K562 (cell line): ENCODE data around the gene SHISA5. TPM values are rescaled to one million over a fixed set of nuclear protein-coding genes. Genes with fewer than 3 reads are reported as not detected.
A peak's percentile ranks its signal among the peaks of the same experiment; 100 is the strongest.

Experiments used
- ATF3 ChIP-seq, 2 experiments: fragments of 450-650 bp in 1 of 2; sonication (generic) in 1 of 2; formaldehyde crosslinking in 1 of 2; IDR thresholded peaks in 1 of 2; conservative IDR thresholded peaks in 1 of 2; 2 replicates each; pipeline versions ENCODE4 v1.6.1 to v1.8.1; 2016 to 2023; ENCODE audit warnings: mild to moderate bottlenecking in 2 of 2, moderate library complexity in 2 of 2, inconsistent platforms in 1 of 2, missing genetic modification reagents in 1 of 2
- CAMTA2 ChIP-seq: fragments of 250-450 bp; sonication (Bioruptor Pico); conservative IDR thresholded peaks from 2 replicates; pipeline ENCODE4 v1.5.1; 2022
- CCNT2 ChIP-seq: IDR thresholded peaks from 2 replicates; pipeline ENCODE4 v1.6.1; 2011; ENCODE audit warnings: borderline replicate concordance, low read depth, mild to moderate bottlenecking, moderate library complexity, mixed read lengths, low read length; ENCODE audit not compliant: insufficient read length; ENCODE audit errors: extremely low read depth
- DPF2 ChIP-seq: fragments of 450-650 bp; IDR thresholded peaks from 2 replicates; pipeline ENCODE4 v1.6.1; 2016
- EZH2 ChIP-seq: IDR thresholded peaks from 2 replicates; pipeline ENCODE4 v1.6.1; 2012; ENCODE audit warnings: low read depth, mild to moderate bottlenecking, inconsistent platforms, low read length, borderline replicate concordance
- FOXM1 ChIP-seq, 2 experiments: fragments of 450-650 bp in 1 of 2; sonication (generic) in 1 of 2; formaldehyde crosslinking in 1 of 2; IDR thresholded peaks; 2 replicates each; pipeline versions ENCODE4 v1.6.1 to v1.9.0; 2017 to 2022; ENCODE audit warnings: low read depth in 2 of 2, mild to moderate bottlenecking in 2 of 2, missing genetic modification reagents in 1 of 2, moderate library complexity in 1 of 2
- KAT2B ChIP-seq: IDR thresholded peaks from one replicate; pipeline ENCODE4 v1.6.1; 2012; ENCODE audit warnings: low read depth, mild to moderate bottlenecking, control low read depth, inconsistent platforms, low read length, moderate library complexity
- SIX5 ChIP-seq, 2 experiments: IDR thresholded peaks; 2 replicates each; pipeline ENCODE4 v1.6.1; 2011; ENCODE audit warnings: low read length in 2 of 2, borderline replicate concordance in 1 of 2, low read depth in 1 of 2, mild to moderate bottlenecking in 1 of 2, moderate library complexity in 1 of 2; ENCODE audit not compliant: insufficient read depth in 1 of 2
- SOX6 ChIP-seq: fragments of 450-650 bp; IDR thresholded peaks from 2 replicates; pipeline ENCODE4 v1.6.1; 2014; ENCODE audit warnings: mild to moderate bottlenecking
- TBP ChIP-seq: optimal IDR thresholded peaks from 2 replicates; pipeline ENCODE3; 2011; ENCODE audit warnings: low read depth, low read length, improper control_type of control experiment
- THRB ChIP-seq: fragments of 450-650 bp; formaldehyde crosslinking; conservative IDR thresholded peaks from 2 replicates; pipeline ENCODE4 v1.4.0; 2022; ENCODE audit warnings: mild to moderate bottlenecking, missing genetic modification characterization
- VEZF1 ChIP-seq: fragments of 200-800 bp; sonication (Bioruptor generic); IDR thresholded peaks from 2 replicates; pipeline ENCODE4 v1.6.1; 2017; ENCODE audit warnings: missing genetic modification characterization, missing compliant biosample characterization
- ZNF41 ChIP-seq: fragments of 250-450 bp; sonication (Bioruptor Pico); conservative IDR thresholded peaks from 2 replicates; pipeline ENCODE4 v1.4.0; 2020; ENCODE audit warnings: mild to moderate bottlenecking
- polyA plus RNA-seq, 8 experiments: library from polyadenylated mRNA; depleted of rRNA in 4 of 8; stranded (reverse) in 5 of 8; unstranded in 3 of 8; fragments of >200 nt; fragmentation: Nextera tagmentation in 2 of 8; fragmentation: Illumina TruSeq in 1 of 8; extraction: Ambion mirVana in 2 of 8; extraction: Trizol in 1 of 8; gene quantifications; 2 replicates each; pipeline versions ENCODE4 v1.2.1 to v1.2.3, GENCODE V29; 2011 to 2014; ENCODE audit warnings: inconsistent platforms in 1 of 8, missing spikeins in 1 of 8
- total RNA-seq, 7 experiments: library from RNA; depleted of rRNA in 6 of 7; stranded (reverse); fragments of >200 nt in 6 of 7; fragmentation: Illumina TruSeq in 2 of 7; extraction: Trizol in 2 of 7; gene quantifications; 2 replicates each; pipeline versions ENCODE4 v1.2.1 to v1.2.3, GENCODE V29; 2011 to 2021; ENCODE audit warnings: low replicate concordance in 1 of 7

SHISA5 gene
- total and polyA plus RNA-seq, 9 of the 15 experiments (the other 6 are each of a cell fraction or from before 2014, with no cell fraction given), result 8.4 to 85.8 (median 56.1) TPM

GRCh38 chr3:48465531-48466378 is 38.2 kb downstream of the SHISA5 start (continued):
- no peak for TF ChIP-seq ZNF41 (CRISPR knock-in tag)
- TF ChIP-seq EZH2, result no peak
- no peak for TF ChIP-seq THRB (CRISPR knock-in tag)
- no peak for TF ChIP-seq CAMTA2 (CRISPR knock-in tag)
- peak; percentile 16; the same call in 1 of the 2 replicates for TF ChIP-seq ATF3 (IDR thresholded peaks at IDR 0.05)
- TF ChIP-seq ATF3 (CRISPR knock-in tag; conservative IDR thresholded peaks at IDR 0.05), result no peak
- TF ChIP-seq FOXM1 (IDR thresholded peaks at IDR 0.05; ENCODE audit: low read depth), result no peak
- TF ChIP-seq FOXM1 (CRISPR knock-in tag; IDR thresholded peaks at IDR 0.05; ENCODE audit: low read depth), result no peak
- TF ChIP-seq SOX6, result no peak
- TF ChIP-seq SIX5 (IDR thresholded peaks at IDR 0.05; ENCODE audit: borderline replicate concordance in 1 of 2, insufficient read depth in 1 of 2, low read depth in 1 of 2, low read length in 2 of 2), result no peak
- no peak for TF ChIP-seq KAT2B
- TF ChIP-seq TBP, result peak; percentile 9
- TF ChIP-seq DPF2, result peak; percentile 30; the same call in 1 of the 2 replicates
- TF ChIP-seq CCNT2, result no peak
- TF ChIP-seq VEZF1 (CRISPR knock-in tag), result no peak; the same call in 1 of the 2 replicates
